HepG2 (cell line): ENCODE results near the gene CAMTA1. TPM values are rescaled to one million over a fixed set of nuclear protein-coding genes. Genes with fewer than 3 reads are reported as not detected.

Source experiments
- ATAC-seq: fragments of 200-7000 bp; cut with Tn5 transposase; 3 replicates; pipeline ENCODE4 v1.9.1; 2020; ENCODE audit warnings: mild to moderate bottlenecking, moderate library complexity
- BruUV-seq: library from RNA; stranded (reverse); fragments of 400-500 nt; replicated peaks from 2 replicates; lab custom pipeline; 2021; lab: Mats Ljungman, UMichigan
- CTCF ChIA-PET: fragments of 300-600 bp; formaldehyde crosslinking; extraction: SDS; loops from one replicate; lab custom pipeline; 2021; ENCODE audit warnings: low total read pairs, inconsistent platforms, low intra/inter-chr PET ratio; lab: Yijun Ruan, JAX
- POLR2A ChIA-PET: fragments of 350-600 bp; sonication (Branson Sonifier 250); formaldehyde crosslinking; loops from one replicate; lab custom pipeline; 2020; ENCODE audit warnings: antibody characterized with exemption, inconsistent platforms; lab: Yijun Ruan, JAX
- DNase-seq: peaks from one replicate; pipeline ENCODE4 v3.0.0-alpha.2; 2015; ENCODE audit warnings: low spot score
- FAIRE-seq: peaks from 3 replicates; lab custom pipeline; 2011; peaks lifted over from hg19 to GRCh38; lab: Jason Lieb, UNC
- H2AFZ ChIP-seq: one replicate; pipeline ENCODE4 v1.6.1; 2011; ENCODE audit warnings: low read length, inconsistent platforms
- H3K27ac ChIP-seq: fragments of 300-600 bp; 3 replicates; pipeline ENCODE4 v1.8.0; 2011; ENCODE audit warnings: mixed run types, mild to moderate bottlenecking, mixed read lengths, low read length, inconsistent platforms; ENCODE audit not compliant: insufficient read depth; ENCODE audit errors: extremely low read length
- H3K27me3 ChIP-seq, 2 experiments: fragments of 200-600 bp in 1 of 2; 2 replicates in 1 of 2; 3 replicates in 1 of 2; pipeline versions ENCODE4 v1.6.0 to v1.8.0; 2011; ENCODE audit warnings: low read length in 2 of 2, mild to moderate bottlenecking in 2 of 2, moderate library complexity in 2 of 2, inconsistent platforms in 1 of 2; ENCODE audit not compliant: insufficient read depth in 2 of 2, control insufficient read depth in 1 of 2
- H3K36me3 ChIP-seq, 2 experiments: fragments of 200-600 bp in 1 of 2; replicated peaks in 1 of 2; 2 replicates in 1 of 2; 3 replicates in 1 of 2; pipeline versions ENCODE4 v1.5.1 to v1.8.0; 2011; ENCODE audit warnings: low read length in 2 of 2, inconsistent platforms in 1 of 2; ENCODE audit not compliant: insufficient read depth in 2 of 2, control insufficient read depth in 1 of 2
- H3K4me1 ChIP-seq: 2 replicates; pipeline ENCODE4 v1.5.1; 2012; ENCODE audit warnings: low read length, inconsistent platforms; ENCODE audit not compliant: insufficient read depth
- H3K4me2 ChIP-seq: 2 replicates; pipeline ENCODE4 v1.6.0; 2011; ENCODE audit warnings: low read depth, low read length, inconsistent platforms
- H3K4me3 ChIP-seq, 3 experiments: fragments of 200-600 bp in 1 of 3; sonication (generic), shearing (Covaris generic) in 1 of 3; replicated peaks in 1 of 3; 2 replicates each; pipeline ENCODE4 v1.5.1; 2011 to 2016; ENCODE audit warnings: low read length in 3 of 3, inconsistent platforms in 2 of 3, low read depth in 2 of 3, mild to moderate bottlenecking in 2 of 3, control low read depth in 1 of 3, mixed read lengths in 1 of 3; ENCODE audit not compliant: insufficient read depth in 1 of 3
- H3K79me2 ChIP-seq: one replicate; pipeline ENCODE4 v1.6.1; 2011; ENCODE audit warnings: low read length, inconsistent platforms; ENCODE audit not compliant: insufficient read depth
- H3K9ac ChIP-seq: 2 replicates; pipeline ENCODE4 v1.6.0; 2011; ENCODE audit warnings: mild to moderate bottlenecking, low read depth, low read length, inconsistent platforms; ENCODE audit not compliant: insufficient read depth
- H3K9me3 ChIP-seq: 2 replicates; pipeline ENCODE4 v1.5.1; 2012; ENCODE audit warnings: mild to moderate bottlenecking, low read length
- H4K20me1 ChIP-seq: 2 replicates; pipeline ENCODE4 v1.6.0; 2011; ENCODE audit warnings: inconsistent platforms, mild to moderate bottlenecking, low read length, moderate library complexity; ENCODE audit not compliant: insufficient read depth
- ATF7-NPFF ChIP-seq: sonication (generic); formaldehyde crosslinking; IDR thresholded peaks from 2 replicates; pipeline ENCODE4 v1.8.1; 2023; ENCODE audit warnings: mild to moderate bottlenecking, low read depth, missing genetic modification reagents, moderate library complexity
- GPBP1L1 ChIP-seq: sonication (generic); formaldehyde crosslinking; IDR thresholded peaks from 2 replicates; pipeline ENCODE4 v1.5.0; 2020; ENCODE audit warnings: mild to moderate bottlenecking, missing genetic modification reagents
- KAT7 ChIP-seq: IDR thresholded peaks from 2 replicates; pipeline ENCODE4 v1.6.1; 2018; ENCODE audit warnings: borderline replicate concordance, missing compliant biosample characterization
- NFE2L2 ChIP-seq: fragments of 150-350 bp; IDR thresholded peaks from 2 replicates; pipeline ENCODE4 v1.6.1; 2014; ENCODE audit warnings: low read length
- PCBP1 ChIP-seq: fragments of 200-400 bp; formaldehyde crosslinking; IDR thresholded peaks from 2 replicates; pipeline ENCODE4 v1.6.1; 2017; ENCODE audit warnings: mild to moderate bottlenecking, low read depth, low read length, borderline replicate concordance
- SCMH1 ChIP-seq: sonication (generic); formaldehyde crosslinking; IDR thresholded peaks from 2 replicates; pipeline ENCODE4 v1.9.0; 2021; ENCODE audit warnings: missing genetic modification reagents, mild to moderate bottlenecking, borderline replicate concordance
- ZNF12 ChIP-seq: sonication (generic); formaldehyde crosslinking; IDR thresholded peaks from 2 replicates; pipeline ENCODE4 v1.5.0; 2020; ENCODE audit warnings: missing genetic modification reagents
- ZNF576 ChIP-seq: sonication (generic); formaldehyde crosslinking; IDR thresholded peaks from 2 replicates; pipeline ENCODE4 v1.4.0; 2020; ENCODE audit warnings: mild to moderate bottlenecking, missing genetic modification reagents
- WGBS: methylation state at CpG from one replicate; pipeline ENCODE4 v1.1.6; 2017; ENCODE audit warnings: low lambda C conversion rate; 5-methylcytosine and 5-hydroxymethylcytosine counted together
- in situ Hi-C: cut with HindIII; loops from 2 replicates; pipeline ENCODE4 v1.10.0; 2017; ENCODE audit warnings: low pct_unique_long_range_greater_than_20kb; ENCODE audit not compliant: extremely low pct_ligation_motif_present
- intact Hi-C: fragments of 100-400 bp; cut with micrococcal nuclease; formaldehyde crosslinking; loops from one replicate; pipeline ENCODE4 v1.10.0; 2022; ENCODE audit not compliant: unreplicated experiment
- polyA plus RNA-seq, 8 experiments: library from polyadenylated mRNA; depleted of rRNA in 3 of 8; stranded (reverse) in 7 of 8; unstranded in 1 of 8; fragments of >200 nt; fragmentation: Illumina TruSeq in 4 of 8; extraction: Trizol in 4 of 8; gene quantifications; 2 replicates each; pipeline versions ENCODE4 v1.2.1 to v1.2.3, GENCODE V29; 2011 to 2016; ENCODE audit warnings: low read depth in 4 of 8, missing spikeins in 1 of 8, mixed read lengths in 1 of 8; ENCODE audit not compliant: insufficient read depth in 1 of 8
- total RNA-seq, 5 experiments: library from RNA; depleted of rRNA; stranded (reverse); fragments of >200 nt; fragmentation: Illumina TruSeq; extraction: Trizol; gene quantifications; 2 replicates each; pipeline ENCODE4 v1.2.3, GENCODE V29; 2016; ENCODE audit warnings: low read depth in 1 of 5

CAMTA1 gene
- total and polyA plus RNA-seq, 2 of the 13 experiments (the other 11 are each of a cell fraction or from before 2014, with no cell fraction given), result 25.0 to 36.4 TPM

DNA sequence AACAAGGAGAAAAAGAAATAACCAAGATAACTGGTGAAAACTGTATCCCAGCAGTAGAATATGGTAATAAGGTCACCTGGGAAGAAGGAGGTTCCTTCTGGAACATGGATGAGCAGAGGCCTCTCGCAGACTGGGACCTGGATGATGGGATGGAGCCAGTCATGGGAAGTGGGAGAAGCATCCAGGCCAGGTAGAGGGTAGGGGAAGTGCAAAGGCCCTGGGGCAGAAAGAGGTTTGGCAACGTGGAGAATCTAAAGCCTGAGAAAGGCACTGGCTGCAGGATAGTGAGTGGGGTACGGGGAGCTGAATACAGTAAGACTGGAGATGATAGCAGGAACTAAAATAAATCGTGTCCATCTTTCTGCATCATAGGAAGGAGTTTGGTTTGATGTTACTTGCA is 889.7 kb downstream of the CAMTA1 start:
- Histone ChIP-seq H3K36me3 (no peaks in the 10 kb centered on the region), H3K79me2 (no peaks in the 10 kb centered on the region), H2AFZ (no peak overlapping the region), H3K9me3 (no peaks in the 10 kb centered on the region), H3K9ac (no peak overlapping the region), H4K20me1 (no peaks in the 10 kb centered on the region), H3K27me3 (peaks cover 4 to 30% of the 10 kb centered on the region in 2 experiments), H3K4me2 (no peak overlapping the region), H3K4me1 (peaks cover 38% of the 10 kb centered on the region), H3K27ac (no peak overlapping the region), H3K4me3 (no peak overlapping the region)
- intact Hi-C loops (no loop called here), in situ Hi-C loops (loop anchor here (5.0 to 25.0 kb wide), 3 partner anchors 42 to 187 kb away; partner anchors contain the start of gene UTS2)
- no peak for ATAC-seq
- FAIRE-seq, result no peak
- WGBS, result 6% methylated on average over 4 of the region's 4 CpGs
- TF ChIP-seq ZNF576 (CRISPR knock-in tag) (no peak), PCBP1 (no peak), NFE2L2 (no peak), SCMH1 (no peak), GPBP1L1 (CRISPR knock-in tag) (no peak), ATF7-NPFF (no peak), KAT7 (CRISPR knock-in tag) (no peak), ZNF12 (CRISPR knock-in tag) (no peak)
- POLR2A ChIA-PET, result no interaction called here
- no peak for DNase-seq
- CTCF ChIA-PET, result no interaction called here
- BruUV-seq, result no TSS peak
